ENCODE results near the gene EVA1C. TPM values are rescaled to one million over a fixed set of nuclear protein-coding genes. Genes with fewer than 3 reads are reported as not detected.
A peak's percentile ranks its signal among the peaks of the same experiment; 100 is the strongest.

EVA1C gene
- total RNA-seq, 2 experiments from 2014 or later, result 9.3 to 12.4 TPM

DNA sequence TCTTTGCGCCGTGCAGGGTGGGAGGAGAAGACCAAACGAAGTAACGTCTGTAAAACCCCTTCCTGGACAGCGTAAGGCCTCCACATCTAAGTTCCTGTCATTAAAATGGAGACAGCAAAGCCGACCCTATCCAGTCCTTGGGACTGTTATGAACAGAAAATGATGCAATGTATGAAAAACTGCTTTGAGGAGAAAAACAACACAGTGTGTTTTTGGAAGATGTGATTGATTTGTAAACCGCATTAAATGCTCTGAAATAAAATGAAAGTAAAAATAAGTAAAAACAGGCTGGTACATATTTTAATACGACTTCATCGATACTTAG is 18.9 kb upstream of the EVA1C start:
- Mint-ChIP-seq H3K27ac (peak overlapping the region; percentile 83), H3K4me1 (peaks cover 35% of the 10 kb centered on the region), H3K27me3 (peaks cover 5% of the 10 kb centered on the region), H3K36me3 (peaks cover 3% of the 10 kb centered on the region), H3K4me3 (peak overlapping the region; percentile 89), H3K9me3 (no peaks in the 10 kb centered on the region)
- no peak for ATAC-seq (ENCODE audit: low read depth)
- POLR2A ChIA-PET, result interaction anchor here (0.8 to 1.9 kb wide), 5 partner anchors 10 to 176 kb away, joined by 3 to 7 read pairs (median 4); partner anchors contain the start of gene EVA1C
- no peak for DNase-seq

DNA sequence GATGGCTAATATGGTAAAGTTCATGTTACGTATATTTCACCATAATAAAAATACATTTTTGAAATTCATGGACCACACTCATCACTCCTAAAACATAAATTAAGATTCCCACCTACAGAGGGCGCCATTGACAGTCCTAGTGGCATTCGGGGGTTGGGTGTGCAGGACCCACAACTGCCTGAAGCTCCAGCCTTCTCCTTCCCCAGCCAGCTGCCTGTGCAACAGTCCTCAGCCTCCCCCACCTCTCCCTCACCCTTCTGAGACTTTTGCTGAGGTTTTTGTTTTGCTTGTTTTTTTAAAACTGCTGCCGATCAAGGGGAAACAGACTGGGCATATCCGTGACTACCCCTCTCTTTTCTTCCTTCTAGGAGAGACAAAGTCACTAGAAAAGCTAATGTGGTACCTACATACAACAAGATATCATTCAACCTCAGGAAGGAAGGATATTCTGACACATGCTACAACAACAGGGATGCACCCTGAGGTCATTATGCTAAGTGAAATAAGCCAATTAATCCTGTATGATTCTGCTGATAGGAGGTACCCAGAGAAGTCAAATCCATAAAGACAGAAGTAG is 9.2 kb upstream of the EVA1C start:
- Mint-ChIP-seq H3K36me3 (no peaks in the 10 kb centered on the region), H3K9me3 (no peaks in the 10 kb centered on the region), H3K4me3 (no peak overlapping the region), H3K27ac (no peak overlapping the region), H3K27me3 (peaks cover 10% of the 10 kb centered on the region), H3K4me1 (peaks cover 9% of the 10 kb centered on the region)
- POLR2A ChIA-PET, result interaction anchor here (0.6 to 1.2 kb wide), 4 partner anchors 10 to 710 kb away, joined by 3 to 5 read pairs (median 3); no protein-coding TSS in a partner anchor
- DNase-seq (peak; percentile 43), ATAC-seq (ENCODE audit: low read depth) (peak; percentile 71)

DNA sequence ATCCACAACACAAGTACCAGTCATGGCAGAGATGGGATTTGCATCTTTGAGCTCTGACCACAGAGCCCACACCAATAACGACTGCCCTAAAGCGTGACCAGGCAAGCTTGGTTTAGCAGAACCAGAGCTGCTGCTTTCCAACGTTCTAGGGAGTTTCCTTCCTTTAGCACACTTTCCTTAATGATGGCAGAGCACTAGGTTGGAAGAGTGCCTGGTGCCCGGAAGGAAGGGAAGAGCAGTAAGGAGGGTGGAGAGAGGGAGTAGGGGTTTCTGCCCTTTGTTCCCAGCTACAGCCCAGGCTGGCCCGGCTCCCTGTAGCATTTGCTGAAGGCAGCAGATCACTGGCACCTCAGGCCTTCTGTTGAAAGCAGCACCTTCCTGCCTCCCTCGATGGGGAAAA is 6.1 kb upstream of the EVA1C start:
- DNase-seq (no peak), ATAC-seq (ENCODE audit: low read depth) (no peak)
- H3K4me1 Mint-ChIP-seq, result peaks cover 17% of the 10 kb centered on the region
- no peaks in the 10 kb centered on the region for H3K9me3 Mint-ChIP-seq
- POLR2A ChIA-PET, result no interaction called here
- H3K4me3 Mint-ChIP-seq, result no peak overlapping the region
- peaks cover 4% of the 10 kb centered on the region for H3K27me3 Mint-ChIP-seq
- H3K27ac Mint-ChIP-seq, result no peak overlapping the region
- no peaks in the 10 kb centered on the region for H3K36me3 Mint-ChIP-seq

DNA sequence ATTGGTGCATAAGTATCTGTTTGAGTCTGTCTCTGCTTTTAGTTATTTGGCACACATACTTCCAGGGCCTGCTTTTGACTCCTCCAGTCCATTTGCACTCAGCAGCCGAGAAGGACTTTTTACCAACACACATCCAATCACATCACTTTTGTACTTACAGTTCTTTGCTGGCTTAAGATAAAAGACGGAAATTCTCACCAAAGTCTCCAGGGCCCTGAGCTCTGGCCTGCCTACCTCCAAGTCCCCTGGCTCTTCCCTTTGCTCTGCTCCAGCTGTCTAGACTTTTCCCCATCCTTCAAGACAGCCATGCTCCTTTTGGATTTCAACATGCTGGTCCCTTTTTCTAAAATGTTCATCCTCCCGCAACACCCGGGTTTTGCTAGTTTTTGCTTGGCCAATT is 2.2 kb upstream of the EVA1C start:
- Mint-ChIP-seq H3K4me3 (no peak overlapping the region), H3K4me1 (peaks cover 30% of the 10 kb centered on the region)

DNA sequence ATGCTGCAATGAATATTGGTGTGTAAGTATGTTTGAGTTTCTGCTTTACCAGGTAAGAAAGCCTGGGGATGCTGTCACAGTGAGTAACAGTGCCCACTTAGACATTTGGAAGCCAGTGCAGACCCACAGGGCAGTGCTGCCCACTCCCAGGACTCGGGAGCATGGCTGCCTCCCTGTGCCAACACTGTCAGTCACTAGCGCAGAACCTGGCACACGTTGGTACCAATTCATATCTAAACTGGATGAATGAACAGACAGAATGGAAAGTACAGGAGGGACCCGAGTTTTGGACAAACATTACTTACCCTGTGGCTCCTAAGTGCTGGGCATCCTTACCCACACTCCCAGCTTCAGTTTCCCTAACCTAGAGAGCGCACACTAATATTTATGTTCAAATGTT is 1.6 kb upstream of the EVA1C start:
- Mint-ChIP-seq H3K4me3 (peak overlapping the region; percentile 92), H3K27ac (peak overlapping the region; percentile 90), H3K9me3 (no peaks in the 10 kb centered on the region), H3K4me1 (peaks cover 30% of the 10 kb centered on the region), H3K27me3 (no peaks in the 10 kb centered on the region), H3K36me3 (no peaks in the 10 kb centered on the region)
- DNase-seq (no peak), ATAC-seq (ENCODE audit: low read depth) (no peak)
- POLR2A ChIA-PET, result interaction anchor here (0.5 to 0.9 kb wide), 2 partner anchors 10 to 126 kb away, joined by 3 to 5 read pairs; no protein-coding TSS in a partner anchor

More for the DNA sequence above, 2.2 kb upstream of the EVA1C start:
- H3K27me3 Mint-ChIP-seq, result no peaks in the 10 kb centered on the region
- H3K9me3 Mint-ChIP-seq, result no peaks in the 10 kb centered on the region
- DNase-seq (no peak), ATAC-seq (ENCODE audit: low read depth) (no peak)
- H3K36me3 Mint-ChIP-seq, result no peaks in the 10 kb centered on the region
- POLR2A ChIA-PET, result no interaction called here
- no peak overlapping the region for H3K27ac Mint-ChIP-seq

DNA sequence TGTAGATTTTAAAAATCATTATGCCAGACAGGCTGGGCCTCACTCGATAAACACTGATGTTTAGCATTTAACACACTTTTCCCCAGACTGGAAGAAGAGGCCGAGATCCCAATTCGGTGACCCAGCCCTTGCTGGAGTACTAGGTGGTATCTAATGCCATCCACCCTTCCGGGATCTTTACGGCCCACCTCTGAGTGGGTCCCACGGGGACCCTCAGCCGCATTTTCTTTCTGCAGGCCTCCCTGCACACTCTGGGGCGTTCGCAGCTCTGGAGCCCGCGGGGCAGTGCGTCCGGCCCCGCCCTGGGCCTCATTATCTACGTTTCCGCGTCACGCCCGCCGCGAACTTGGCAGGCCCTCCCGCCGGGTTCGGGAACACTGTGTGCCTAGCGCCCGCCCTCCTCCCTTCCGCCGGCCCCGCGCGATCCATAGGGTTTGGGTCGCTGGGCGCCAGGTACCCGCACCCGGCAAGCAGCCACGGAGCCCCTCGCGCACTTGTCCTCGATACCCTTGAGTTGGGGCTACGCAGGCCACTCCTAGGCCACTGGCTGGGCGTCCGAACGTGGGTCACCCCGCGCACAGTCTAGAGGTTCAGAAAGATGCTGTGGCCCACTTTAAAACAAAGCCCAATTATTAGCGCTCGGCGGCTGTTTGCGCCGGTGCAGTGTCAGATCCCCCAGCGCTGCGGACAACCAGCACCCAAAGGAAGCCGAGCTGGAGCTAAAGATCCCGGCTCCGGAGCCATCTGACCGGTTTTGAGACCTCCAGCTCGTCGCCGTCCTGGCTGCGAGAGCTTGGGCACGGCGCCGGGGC is 950 bp upstream of the EVA1C start:
- Mint-ChIP-seq H3K27me3 (no peaks in the 10 kb centered on the region), H3K27ac (peak overlapping the region; percentile 90), H3K36me3 (no peaks in the 10 kb centered on the region), H3K9me3 (no peaks in the 10 kb centered on the region), H3K4me3 (peak overlapping the region; percentile 92), H3K4me1 (peaks cover 30% of the 10 kb centered on the region)
- POLR2A ChIA-PET, result interaction anchor here (0.5 to 1.1 kb wide), 4 partner anchors 10 to 516 kb away, joined by 3 to 7 read pairs (median 4); partner anchors contain the start of gene URB1
- peak; percentile 77 for DNase-seq
- ATAC-seq (ENCODE audit: low read depth), result peak; percentile 74

DNA sequence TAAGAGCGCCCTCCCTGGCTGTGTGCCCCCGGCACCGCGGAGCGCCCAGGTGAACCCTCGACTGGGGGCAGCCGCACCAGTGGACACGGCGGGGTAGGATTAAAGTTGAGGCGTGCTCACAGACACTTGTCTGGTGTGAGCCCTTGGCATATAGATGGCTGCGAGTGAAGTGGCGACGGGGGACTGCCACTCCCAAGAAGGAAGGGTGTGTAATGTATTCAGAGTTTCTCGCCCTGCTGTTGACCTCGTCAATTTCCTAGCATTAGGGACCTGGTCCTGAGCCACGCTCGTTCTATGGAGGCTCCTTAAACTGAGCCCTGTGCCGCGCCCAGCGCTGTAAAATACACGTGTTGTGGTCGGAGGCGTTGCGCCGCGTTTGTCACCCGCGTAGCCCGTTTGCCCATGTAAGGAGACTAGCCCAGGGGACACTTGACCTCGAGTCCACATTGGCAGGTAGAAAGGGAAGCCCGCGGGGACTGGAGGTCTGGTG is 554 bp downstream of the EVA1C start:
- ATAC-seq (ENCODE audit: low read depth) (no peak), DNase-seq (no peak)
- Mint-ChIP-seq H3K9me3 (no peaks in the 10 kb centered on the region), H3K4me3 (peak overlapping the region; percentile 86), H3K36me3 (no peaks in the 10 kb centered on the region), H3K27ac (peak overlapping the region; percentile 77), H3K27me3 (no peaks in the 10 kb centered on the region), H3K4me1 (peaks cover 26% of the 10 kb centered on the region)
- POLR2A ChIA-PET, result no interaction called here

DNA sequence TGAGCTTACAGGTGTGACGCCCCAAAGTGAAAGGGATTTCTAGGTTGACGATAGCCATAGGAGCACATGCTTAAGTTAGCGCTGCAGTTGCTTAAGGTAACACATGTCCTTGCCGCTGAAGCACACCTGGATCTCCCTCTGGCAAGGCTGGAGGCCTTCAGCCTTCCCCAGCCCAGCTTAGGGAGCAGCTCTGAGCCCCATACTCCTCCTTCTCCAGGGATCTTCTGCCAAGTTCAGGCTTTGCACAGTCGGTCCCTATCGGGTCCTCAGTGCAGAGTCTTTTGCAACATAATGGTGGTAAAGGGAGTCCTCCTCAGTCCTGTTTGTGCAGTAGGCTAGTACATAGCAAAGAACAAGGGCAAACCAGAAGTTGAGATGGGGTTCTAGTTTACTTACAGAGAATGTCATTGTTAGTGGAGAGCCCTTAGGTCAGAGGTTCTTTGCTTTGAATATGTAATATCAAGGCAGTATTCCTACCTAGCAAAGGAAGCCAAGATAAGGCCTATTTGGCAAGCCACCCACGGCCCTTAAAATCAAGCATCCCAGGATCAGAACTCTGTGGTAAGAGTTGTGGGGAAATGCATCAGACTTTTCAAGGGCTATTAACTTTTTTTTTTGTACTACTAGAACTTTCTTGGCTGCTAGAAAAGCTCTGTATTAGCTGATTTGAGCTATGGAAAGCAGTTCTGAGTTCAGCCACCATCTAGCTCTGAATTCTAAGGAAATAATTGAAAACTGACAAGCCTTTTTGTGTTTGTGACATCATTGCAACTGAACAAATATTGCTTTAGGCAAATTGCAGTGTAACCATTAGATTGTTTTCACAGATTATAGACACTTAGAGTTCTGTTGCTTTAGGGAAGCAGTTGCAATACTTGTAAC is 1.4 kb downstream of the EVA1C start:
- Mint-ChIP-seq H3K4me1 (peaks cover 21% of the 10 kb centered on the region), H3K9me3 (no peaks in the 10 kb centered on the region), H3K36me3 (no peaks in the 10 kb centered on the region), H3K27me3 (no peaks in the 10 kb centered on the region), H3K27ac (no peak overlapping the region), H3K4me3 (peak overlapping the region; percentile 38)
- DNase-seq (no peak), ATAC-seq (ENCODE audit: low read depth) (no peak)
- POLR2A ChIA-PET, result no interaction called here

DNA sequence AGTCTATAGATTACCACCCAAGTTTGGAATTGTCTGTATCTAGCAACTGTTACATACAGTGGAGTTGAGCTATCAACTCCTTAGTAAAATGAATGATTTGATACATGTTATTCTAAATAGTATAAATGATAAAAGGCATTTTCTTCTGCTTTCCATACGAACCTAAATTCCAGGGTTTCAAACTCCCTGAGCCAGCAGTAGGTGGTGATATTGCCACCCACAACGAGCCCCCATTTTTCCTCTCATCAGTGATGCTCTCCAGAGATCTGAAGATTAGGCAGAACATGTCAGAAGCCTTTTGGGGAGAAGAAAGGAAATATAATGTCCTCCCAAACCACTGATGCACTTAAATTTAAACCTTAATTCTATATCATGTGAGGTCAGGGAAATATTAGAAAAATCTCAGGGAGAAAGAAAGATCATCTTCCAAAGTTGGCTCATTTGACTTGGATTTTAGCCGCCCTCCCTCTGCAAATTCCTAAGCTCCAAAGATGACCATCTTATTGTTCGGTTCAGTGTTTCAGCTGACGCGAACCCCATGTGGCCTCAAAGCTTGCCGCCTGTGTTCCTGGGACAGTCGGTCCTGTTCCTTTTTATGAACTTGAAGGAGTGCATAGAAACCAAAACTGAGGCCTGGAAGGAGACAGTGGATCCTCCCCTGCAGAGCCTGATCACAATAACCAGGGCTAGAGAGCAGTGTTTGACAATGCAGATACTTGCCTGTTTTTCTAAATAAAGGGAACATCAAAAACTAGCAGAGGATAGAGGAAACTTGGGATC is 2.3 kb downstream of the EVA1C start:
- Mint-ChIP-seq H3K4me3 (no peak overlapping the region), H3K27me3 (no peaks in the 10 kb centered on the region), H3K36me3 (no peaks in the 10 kb centered on the region), H3K4me1 (peaks cover 21% of the 10 kb centered on the region), H3K9me3 (no peaks in the 10 kb centered on the region), H3K27ac (peak overlapping the region; percentile 34)
- DNase-seq, result no peak
- ATAC-seq (ENCODE audit: low read depth), result no peak
- POLR2A ChIA-PET, result no interaction called here

DNA sequence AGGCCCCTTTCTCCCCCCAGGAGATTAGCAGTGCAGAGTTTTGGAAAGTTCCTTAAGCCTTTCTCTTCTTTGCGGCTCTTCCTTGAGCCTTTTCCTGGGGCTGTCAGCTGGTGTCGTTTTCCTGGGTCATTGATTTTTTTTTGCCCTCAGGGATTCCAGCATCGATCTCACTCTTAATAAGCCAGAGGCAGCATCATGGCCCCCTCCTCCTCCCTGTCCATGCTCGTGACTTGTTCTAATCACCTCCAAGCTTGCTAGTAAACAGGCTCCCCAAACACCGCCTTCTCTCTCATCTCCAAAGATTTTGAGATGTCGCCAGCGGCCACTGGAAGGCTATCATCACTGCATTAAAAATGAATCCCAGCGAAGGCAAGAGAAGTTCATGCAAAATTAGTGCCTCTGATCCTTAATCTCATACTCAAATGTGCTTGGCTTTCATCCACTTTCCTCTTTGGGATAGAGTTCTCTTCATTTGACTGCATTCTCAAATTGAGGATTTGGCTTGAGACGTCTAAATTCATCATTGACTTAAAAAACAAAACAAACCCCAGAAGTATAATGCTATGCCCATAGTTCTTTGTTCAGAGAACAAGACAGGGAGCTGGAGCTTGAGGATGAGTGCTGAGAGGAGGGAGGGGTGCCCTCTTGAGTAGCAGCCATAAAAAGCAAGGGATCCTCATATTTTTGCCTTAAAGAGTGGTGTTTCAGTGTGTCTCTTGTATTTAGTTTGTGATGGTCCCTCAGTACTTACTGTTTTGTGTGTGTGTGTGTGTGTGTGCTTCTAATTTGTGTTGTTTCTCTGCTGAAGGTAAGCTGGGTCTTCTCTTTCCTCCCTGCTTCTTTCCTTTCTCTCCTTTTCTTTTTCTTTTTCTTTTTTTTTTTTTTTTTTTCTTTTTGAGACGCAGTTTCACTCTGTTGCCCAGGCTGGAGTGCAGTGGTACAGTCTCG is 3.2 kb downstream of the EVA1C start:
- Mint-ChIP-seq H3K27ac (no peak overlapping the region), H3K27me3 (no peaks in the 10 kb centered on the region), H3K9me3 (no peaks in the 10 kb centered on the region), H3K4me3 (no peak overlapping the region), H3K36me3 (no peaks in the 10 kb centered on the region), H3K4me1 (peaks cover 21% of the 10 kb centered on the region)
- no peak for DNase-seq
- no peak for ATAC-seq (ENCODE audit: low read depth)
- POLR2A ChIA-PET, result no interaction called here

DNA sequence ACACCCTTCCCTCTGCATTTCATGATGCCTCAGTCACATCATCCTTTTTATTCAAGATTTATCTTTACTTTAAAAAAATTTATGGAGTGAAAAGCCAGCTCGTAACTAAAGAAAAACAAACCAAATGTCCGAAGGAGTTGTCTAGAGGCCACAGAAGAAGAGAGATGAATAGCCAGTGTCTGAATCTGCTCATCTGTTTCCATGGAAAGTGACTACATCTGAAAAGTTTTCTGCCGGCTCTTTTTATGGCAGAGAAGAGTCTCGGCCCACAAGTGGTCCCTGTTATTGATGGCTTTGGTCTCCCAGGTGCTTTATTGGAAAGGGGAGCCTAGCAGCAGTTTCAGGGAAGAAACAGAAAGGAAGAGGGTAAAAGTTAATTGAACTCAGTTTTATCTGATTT is 5.6 kb downstream of the EVA1C start:
- H3K27ac Mint-ChIP-seq, result no peak overlapping the region
- no peak for DNase-seq
- peaks cover 11% of the 10 kb centered on the region for H3K4me1 Mint-ChIP-seq
- H3K36me3 Mint-ChIP-seq, result peaks cover 2% of the 10 kb centered on the region
- peaks cover 2% of the 10 kb centered on the region for H3K9me3 Mint-ChIP-seq
- POLR2A ChIA-PET, result no interaction called here
- no peaks in the 10 kb centered on the region for H3K27me3 Mint-ChIP-seq
- ATAC-seq (ENCODE audit: low read depth), result no peak
- no peak overlapping the region for H3K4me3 Mint-ChIP-seq

DNA sequence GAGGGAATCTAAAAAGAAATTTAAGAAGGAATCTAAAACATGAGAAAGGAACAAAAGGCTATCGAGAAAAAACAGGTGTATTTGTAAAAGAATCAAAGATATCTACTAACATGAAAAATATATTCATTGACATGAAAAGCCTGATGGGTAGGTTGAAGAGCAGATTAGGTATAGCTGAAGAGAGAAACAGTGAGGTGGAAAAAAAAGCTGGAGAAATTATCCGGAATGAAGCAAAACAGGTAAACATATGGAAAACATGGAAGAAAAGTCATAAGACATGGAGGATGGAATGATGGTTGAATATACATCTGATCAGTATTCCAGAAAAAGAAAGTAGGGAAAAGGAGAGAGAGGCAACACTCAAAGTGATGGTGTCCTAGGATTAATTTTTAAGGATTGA is 9.6 kb downstream of the EVA1C start:
- DNase-seq (no peak), ATAC-seq (ENCODE audit: low read depth) (no peak)
- Mint-ChIP-seq H3K9me3 (peaks cover 2% of the 10 kb centered on the region), H3K27ac (no peak overlapping the region), H3K4me1 (no peaks in the 10 kb centered on the region), H3K27me3 (no peaks in the 10 kb centered on the region), H3K36me3 (peaks cover 2% of the 10 kb centered on the region), H3K4me3 (no peak overlapping the region)
- POLR2A ChIA-PET, result no interaction called here

Measured in activated naive CD8-positive, alpha-beta T cell treated with anti-CD3 and anti-CD28 coated beads, Interleukin-2, amount 10 ng/mL, durations not matched to agents 7 days and 5 days (primary cell).